ENCODE results near the gene MGAT5B.

GRCh38 chr17:76918811-76919210 lies 50.6 kb downstream of the MGAT5B start:
- no peak for TF ChIP-seq EZH2 (IDR thresholded peaks at IDR 0.05; ENCODE audit: insufficient read depth, poor library complexity, severe bottlenecking)
- TF ChIP-seq EZH2phosphoT487 (IDR thresholded peaks at IDR 0.05; ENCODE audit: insufficient read depth, low read depth), result no peak
